ENCODE results near the gene MKRN2OS. TPM values are rescaled to one million over a fixed set of nuclear protein-coding genes. Genes with fewer than 3 reads are reported as not detected.
"Not testable (repeated sequence)": the region's sequence is repeated elsewhere in the genome, so short reads cannot be mapped to it uniquely, and the experiment has no call there.

Gene MKRN2OS
- polyA plus RNA-seq, 3 donors, result 0.96 to 1.4 (median 1.0) TPM

DNA sequence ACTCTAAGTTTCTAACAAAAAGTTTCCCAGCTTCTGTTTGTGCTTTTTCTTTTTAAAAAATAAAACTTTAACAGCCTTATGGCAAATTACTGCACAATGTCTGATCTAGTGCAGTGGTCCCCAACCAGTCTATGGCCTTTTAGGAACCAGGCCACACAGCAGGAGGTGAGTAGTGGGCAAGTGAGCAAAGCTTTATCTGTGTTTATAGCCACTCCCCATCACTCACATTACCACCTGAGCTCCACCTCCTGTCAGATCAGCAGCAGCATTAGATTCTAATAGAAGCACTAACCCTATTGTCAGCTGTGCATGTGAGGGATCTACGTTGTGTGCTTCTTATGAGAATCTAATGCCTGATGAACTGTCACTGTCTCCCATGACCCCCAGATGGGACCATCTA, 17.2 kb upstream of the MKRN2OS start:
- DNase-seq (ENCODE audit: low read depth in 3 of 3, low spot score in 2 of 3), result no peak

DNA sequence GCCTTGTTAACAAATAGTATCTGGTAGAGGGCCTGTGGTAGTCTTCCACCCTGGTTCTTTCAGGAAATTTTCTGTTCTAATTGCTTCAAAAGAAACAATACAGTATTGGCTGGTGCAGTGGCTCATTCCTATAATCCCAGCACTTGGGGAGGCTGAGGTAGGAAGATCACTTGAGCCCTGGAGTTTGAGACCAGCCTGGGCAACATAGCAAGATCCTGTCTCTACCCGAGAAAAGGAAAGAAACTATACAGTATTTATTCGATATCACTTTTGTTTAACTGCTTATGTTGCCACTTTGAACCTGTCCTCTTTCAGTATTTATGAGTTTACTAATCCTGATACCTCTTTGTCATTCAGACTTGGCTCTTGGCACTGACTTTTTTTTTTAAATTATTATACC, 16.1 kb upstream of the MKRN2OS start:
- DNase-seq (ENCODE audit: low read depth in 3 of 3, low spot score in 2 of 3), result no peak

DNA sequence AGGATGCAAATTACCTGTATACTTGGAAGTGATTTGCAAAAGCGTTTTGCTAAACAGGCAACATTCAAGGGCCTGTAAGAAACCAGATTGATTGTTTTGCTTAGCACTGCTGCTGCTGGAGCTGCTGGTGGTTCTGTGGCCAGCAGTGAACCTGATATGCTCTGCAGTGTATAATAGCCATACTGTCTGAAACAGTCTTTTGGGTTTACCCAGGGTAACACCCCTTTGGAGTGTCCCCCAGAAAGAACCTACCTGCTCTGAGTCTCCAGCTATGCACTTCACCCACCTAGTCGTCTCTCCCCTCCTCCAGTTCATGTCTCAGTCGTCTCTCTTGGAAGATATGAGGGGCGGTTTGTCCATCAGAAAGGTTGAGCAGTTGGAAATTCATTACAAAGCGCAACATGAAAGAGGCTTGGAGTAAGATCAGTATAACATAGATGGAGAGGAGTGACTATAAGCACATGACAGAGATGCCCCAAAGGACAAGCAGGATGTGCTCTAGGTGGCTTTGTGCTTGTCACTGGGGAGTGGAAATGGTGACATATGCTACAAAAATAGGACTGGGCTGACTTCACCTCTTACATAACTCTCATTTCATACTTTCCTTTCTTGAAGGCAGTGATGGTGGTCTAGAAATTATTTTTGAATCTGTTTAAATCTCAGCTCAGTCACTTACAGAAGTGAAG, 15.3 kb upstream of the MKRN2OS start:
- no peak for DNase-seq (ENCODE audit: low read depth in 3 of 3, low spot score in 2 of 3)

DNA sequence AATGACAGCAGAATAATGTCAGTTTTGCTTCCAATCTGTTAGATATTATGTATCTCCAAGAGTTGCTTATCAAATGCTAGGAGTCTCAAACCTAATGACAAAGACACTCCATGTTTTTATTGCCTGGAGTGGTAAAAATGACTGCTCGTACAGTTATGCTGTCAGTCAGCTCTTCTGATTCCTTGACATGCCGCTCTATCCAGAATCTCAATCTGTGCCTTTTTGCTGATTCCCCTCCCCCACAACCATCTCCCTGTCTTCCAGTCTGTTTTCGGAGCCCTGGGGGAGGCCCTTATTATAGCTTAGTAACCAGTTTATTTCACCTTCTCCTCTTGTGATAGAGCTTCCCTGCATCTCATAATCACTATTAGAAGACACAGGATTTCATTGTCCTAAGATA, 14.2 kb upstream of the MKRN2OS start:
- DNase-seq (ENCODE audit: low read depth in 3 of 3, low spot score in 2 of 3), result no peak

DNA sequence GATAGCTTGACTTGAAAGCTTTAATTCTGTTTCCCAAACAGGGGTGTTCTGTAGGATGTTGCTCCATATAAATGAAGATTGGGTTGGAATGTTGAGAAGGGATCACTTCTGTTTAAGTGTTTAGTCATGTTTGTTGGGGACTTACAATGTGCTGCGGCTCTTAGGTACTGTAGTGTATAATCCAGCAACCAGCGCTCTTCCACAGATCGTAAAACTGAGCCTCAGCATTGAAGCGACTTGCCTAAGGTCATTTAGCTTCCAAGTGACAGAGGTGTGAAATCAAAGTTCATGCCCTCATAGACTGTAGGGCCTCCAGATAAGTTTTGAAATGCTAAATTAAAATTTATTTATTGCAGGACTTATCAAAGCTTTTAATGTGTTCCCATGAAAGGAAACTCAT, 13.4 kb upstream of the MKRN2OS start:
- no peak for DNase-seq (ENCODE audit: low read depth in 3 of 3, low spot score in 2 of 3)

DNA sequence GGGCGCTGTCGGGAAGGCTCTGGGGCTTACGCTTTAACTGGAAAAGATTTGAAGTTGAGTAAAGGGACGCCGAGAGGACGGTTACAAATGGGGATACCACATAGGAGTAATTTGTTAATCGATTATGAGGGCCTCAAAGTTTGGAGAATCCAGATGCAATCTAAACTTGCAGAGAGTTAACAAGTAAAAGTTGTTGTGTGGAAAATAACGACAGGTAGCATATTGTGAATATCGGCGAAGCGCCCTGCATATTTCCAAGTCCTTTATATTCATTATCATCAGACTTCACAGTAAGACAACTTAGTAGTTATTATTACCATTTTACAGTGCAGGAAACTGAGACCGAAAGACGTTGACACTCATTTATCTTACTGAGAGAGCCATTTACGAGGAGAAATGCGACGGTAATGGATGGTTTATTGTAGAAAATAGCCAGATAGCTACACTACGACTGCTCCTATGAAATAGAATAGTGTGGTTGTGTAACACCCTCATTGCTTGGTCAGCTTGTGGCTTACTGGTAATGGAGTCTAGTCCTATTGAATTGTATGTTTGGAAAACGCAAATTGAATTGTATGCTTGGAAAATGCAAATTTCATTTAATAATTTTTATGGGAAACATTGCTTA, 12.3 kb upstream of the MKRN2OS start:
- no peak for DNase-seq (ENCODE audit: low read depth in 3 of 3, low spot score in 2 of 3)

DNA sequence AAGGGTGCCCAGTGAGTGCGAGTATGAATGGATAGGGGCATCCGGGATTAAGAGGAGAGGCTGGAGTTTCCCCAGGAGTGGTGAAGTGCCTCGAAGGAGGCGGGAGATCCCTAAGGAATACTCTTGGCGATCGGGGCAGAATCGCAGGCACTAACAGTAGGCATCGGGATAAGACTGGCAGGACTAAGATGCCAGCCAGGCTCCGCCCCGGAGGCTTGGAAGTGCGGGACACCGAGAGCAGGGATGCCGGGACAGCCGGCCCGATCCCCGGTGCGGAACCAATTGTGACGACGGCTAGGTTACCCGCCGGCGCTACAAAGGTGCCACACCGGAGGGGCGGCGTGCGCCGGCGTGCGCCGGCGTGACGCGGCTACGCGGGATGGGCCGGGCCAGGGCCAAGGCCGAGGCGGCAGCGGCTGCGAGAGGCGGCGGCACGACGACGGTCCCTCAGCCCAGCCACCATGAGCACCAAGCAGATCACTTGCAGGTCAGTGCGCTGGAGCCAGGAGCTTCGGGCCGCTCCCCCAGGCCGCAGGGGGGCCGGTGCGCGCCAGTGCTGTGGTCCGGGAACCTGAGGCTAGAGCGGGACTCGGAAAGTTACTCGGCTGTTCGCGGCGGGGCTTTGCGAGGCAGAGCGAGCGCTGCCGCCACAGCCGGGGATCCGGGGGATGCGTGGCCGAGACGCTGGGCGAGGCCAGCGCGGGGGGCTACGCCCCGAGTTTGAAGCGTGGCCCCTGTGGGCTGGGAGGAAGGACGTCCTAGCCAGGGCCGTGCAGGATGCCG, 11.6 kb upstream of the MKRN2OS start, which contains the start of gene MKRN2:
Gene MKRN2, plus strand, starts transcription at position 398 of the 783 bp plus-strand sequence. Its CDS starts 64 bp downstream, at position 462.
- DNase-seq (ENCODE audit: low read depth in 3 of 3, low spot score in 2 of 3), result peak; percentile 78 to 82 (median 81)

DNA sequence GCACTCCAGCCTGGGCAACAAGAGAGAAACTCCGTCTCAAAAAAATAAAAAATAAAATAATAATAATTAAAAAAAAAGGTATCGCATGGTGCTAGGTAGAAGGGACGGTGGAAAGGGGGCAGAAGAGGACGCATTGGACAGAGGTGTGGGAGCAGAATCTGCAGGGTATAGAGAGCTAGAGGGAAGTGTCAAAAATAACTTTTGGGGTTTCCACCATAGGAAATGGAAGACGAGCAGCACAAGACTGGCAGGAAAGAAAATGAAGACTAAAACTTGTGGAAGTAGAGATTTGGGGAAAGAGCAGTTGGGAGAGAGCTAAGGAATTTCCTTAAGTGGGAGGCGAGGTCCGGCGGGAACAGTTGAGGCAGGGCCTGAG, 11.0 kb upstream of the MKRN2OS start:
- DNase-seq (ENCODE audit: low read depth in 3 of 3, low spot score in 2 of 3), result no peak

DNA sequence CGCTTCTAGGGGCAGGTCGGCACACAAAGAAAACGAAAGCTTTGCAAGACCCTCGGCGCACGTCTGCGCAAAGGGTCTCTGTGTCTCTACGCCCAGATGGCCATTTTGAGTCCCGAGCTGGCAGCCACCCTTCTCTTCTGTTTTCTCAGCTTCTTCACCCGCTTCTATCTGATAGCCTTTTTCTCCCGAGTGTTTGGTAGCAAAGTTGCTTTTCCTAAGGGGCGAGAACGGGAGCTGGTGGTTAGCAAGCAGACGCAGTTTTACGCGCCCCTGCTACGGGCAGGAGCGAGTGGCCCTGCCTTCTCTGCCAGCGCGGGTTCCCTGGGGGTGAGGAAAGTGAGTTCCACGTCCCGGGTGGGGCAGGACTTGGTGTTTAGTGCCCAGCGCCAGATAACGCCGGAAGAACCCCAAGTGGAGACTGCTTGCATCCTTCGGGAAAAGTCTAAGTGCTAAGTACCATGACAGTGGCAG, 8.7 kb upstream of the MKRN2OS start:
- DNase-seq (ENCODE audit: low read depth in 3 of 3, low spot score in 2 of 3), result peak in 1 of 3 donors; percentile 38

DNA sequence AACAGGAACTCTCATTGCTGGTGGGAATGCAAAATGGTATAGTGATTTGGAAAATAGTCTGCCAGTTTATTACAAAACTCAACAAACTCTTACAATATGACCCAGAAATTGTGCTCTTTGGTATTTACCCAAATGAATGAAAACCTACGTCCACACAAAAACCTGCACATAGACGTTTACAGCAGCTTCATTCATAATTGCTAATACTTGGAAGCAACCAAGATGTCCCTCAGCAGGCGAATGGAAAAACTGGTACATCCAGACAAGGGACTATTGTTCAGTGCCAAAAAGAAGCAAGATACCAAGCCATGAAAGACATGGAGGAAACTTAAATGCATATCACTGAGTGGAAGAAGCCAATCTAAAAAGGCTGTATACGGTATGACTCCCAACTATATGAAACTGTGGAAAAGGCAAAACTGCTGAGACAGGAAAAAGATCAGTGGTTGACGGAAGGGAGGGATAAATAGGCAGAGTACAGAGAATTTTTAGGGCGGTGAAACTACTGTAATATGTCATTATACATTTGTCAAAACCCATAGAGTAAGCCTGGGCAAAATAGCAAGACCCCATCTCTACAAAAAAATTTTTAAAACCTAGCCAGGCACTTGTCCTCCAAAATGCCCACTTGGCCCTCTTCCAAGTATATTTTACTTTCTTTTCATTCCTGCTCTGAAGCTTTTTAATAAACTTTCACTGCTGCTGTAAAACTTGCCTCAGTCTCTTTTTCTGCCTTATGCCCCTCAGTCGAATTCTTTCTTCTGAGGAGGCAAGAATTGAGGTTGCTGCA, 4.9 kb upstream of the MKRN2OS start:
- DNase-seq (ENCODE audit: low read depth in 3 of 3, low spot score in 2 of 3), result no peak

DNA sequence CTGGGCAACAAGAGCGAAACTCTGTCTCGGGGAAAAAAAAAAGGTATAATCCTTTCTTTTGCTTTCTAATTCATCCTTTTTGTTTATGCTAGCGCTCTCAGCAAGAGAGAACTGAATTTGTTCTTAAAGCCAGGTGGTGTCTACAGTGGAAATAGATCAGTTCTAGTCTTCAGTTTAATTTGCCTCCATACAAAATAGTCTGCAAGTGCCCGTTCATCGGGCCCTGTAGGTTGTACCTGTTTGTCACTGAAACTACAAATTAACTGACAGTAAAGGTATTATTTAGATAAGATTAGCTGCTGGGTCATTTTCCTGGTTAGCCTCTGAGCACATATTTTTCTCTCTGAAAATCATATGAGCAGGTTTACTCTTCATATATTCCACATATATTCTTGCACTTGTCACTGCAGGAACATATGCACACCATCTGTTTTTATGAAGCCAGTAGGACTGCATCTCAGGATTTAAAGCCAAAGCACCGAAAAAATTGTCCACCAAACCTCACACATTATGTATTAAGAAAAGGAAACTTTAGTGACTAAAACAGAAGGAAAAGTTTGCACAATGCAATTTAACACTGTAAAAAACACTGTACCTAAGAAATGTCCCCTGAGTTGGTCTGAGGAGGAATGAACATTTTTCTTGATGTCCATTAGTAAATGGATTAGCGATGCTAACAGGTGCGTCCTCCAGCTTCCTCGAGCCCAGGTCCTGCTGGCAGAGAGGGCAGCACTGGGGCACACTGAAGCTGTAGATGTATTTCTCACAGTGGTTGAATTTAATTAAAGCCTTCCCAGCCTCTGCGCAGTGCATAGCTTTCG, 437 bp downstream of the MKRN2OS start:
- DNase-seq (ENCODE audit: low read depth in 3 of 3, low spot score in 2 of 3), result no peak

DNA sequence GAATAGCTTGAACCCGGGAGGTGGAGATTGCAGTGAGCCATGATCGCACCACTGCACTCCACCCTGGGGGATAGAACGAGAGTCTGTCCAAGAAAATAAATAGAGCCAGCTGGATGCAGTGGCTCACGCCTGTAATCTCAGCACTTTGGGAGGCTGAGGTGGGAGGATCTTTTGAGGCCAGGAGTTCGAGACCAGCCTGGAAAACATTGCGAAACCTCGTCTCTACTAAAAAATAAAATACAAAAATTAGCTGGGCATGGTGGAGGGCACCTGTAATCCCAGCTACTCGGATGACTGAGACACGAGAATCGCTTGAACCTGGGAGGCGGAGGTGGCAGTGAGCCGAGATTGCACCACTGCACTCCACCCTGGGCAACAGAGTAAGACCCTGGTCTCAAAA, 1.8 kb downstream of the MKRN2OS start:
- DNase-seq (ENCODE audit: low read depth in 3 of 3, low spot score in 2 of 3), result not testable (repeated sequence)

DNA sequence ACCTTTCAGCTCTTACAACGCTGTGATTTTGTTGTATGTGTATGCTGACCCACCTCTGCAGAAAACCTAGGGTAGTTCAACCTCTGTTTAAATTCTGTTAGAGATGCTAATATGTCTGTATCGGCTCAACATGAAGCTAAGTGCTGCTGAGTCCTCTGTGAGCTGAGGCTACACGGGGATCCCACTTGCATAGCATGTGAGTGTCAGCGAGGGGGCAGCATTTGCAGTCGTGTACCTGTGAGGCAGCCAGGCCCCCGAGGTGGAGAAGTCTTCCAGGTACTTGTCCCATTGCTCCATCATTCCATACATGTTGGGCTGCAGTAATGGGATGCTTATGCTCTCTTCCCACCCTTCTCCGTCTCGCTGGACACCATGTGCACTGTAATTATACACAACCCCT, 3.7 kb downstream of the MKRN2OS start:
- no peak for DNase-seq (ENCODE audit: low read depth in 3 of 3, low spot score in 2 of 3)

DNA sequence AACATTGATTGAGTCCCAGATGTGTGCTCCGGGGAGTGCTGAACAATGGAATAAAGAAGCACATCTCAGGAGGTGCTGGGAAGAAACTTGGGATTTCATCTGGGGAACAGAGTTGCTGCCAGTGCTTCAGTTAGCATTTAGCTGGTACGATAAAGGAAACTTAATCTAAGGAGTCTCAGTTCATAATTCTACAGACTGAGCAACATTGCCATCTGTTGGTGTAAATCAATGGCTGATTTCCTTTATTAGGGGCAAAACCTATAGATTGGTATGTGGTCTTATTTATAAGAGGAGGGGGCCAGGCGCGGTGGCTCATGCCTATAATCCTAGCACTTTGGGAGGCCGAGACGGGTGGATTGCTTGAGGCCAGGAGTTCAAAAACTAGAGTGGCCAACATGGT, 8.9 kb downstream of the MKRN2OS start:
- DNase-seq (ENCODE audit: low read depth in 3 of 3, low spot score in 2 of 3), result no peak

DNA sequence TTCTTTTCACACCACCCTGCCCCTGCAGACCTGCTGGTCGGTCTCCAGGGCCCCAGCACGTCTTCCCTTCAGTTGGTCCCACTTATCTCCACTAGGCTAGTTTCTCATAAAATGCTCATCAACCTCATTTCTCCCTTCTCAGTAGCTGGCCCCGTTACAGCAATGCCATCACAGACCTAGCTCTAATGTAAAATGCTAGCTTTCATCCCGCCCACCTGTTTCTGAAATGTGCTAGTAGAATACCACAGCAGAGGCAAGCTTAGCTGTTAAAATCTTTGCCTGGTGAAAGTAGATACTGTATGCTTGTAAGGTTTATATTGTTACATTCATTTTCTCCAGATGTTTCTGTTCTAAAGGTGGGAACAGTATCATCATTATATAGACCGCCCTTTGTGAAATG, 13.1 kb downstream of the MKRN2OS start:
- no peak for DNase-seq (ENCODE audit: low read depth in 3 of 3, low spot score in 2 of 3)

DNA sequence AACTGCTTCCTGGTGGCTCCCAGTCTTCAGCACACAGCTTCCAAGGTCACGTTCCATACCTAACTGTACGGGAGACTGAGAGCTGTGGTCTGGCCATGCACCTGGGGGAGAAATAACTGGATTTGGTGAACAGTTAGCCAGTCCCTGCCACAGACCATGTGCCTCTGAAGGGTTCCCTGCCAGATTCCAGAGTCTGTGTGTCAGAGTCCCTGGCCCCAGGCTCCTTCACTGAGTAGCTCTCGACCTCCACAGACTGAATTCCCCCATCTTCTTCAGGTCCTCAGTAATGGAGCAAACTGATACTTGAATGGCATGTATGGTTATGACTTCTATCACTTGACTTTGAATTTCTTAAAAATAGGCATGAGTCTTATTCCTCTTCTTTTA, 17.5 kb downstream of the MKRN2OS start:
- no peak for DNase-seq (ENCODE audit: low read depth in 3 of 3, low spot score in 2 of 3)

DNA sequence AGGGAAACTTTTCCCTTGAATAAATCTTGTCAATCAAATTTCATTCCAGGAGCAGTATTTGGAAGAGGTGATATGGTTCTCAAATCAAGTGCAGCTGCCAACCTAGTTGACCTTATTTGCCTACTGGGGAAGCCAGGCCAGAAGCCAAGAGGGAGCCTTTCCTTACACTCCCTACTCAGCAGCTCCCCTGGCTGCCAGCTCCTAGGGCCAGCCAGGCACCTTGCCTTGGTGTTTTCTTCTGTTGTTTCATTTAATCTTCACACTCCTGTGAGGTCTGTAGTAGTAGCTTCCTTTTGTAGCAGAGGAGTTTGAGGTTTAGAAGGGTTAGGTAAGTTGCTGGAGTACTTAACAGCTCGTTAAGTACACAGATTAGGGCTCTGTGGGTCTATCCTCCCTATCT, 22.6 kb downstream of the MKRN2OS start:
- no peak for DNase-seq (ENCODE audit: low read depth in 3 of 3, low spot score in 2 of 3)

DNA sequence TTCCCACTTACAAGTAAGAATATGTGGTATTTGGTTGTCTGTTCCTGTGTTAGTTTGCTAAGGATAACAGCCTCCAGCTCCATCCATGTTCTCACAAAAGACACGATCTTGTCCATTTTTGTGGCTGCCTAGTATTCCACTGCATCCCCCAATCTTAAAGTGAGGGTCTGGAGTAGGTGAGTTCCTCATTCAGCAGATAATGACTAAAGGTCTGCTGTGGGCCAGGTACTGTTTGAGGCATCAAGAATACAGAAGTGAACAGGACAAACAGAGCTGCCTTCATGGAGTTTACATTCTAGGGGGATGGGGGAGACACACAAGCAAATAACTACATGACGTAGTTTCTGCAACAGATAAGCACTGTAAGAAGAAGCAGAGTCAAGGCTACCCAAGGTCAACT, 24.3 kb downstream of the MKRN2OS start:
- DNase-seq (ENCODE audit: low read depth in 3 of 3, low spot score in 2 of 3), result no peak

DNA sequence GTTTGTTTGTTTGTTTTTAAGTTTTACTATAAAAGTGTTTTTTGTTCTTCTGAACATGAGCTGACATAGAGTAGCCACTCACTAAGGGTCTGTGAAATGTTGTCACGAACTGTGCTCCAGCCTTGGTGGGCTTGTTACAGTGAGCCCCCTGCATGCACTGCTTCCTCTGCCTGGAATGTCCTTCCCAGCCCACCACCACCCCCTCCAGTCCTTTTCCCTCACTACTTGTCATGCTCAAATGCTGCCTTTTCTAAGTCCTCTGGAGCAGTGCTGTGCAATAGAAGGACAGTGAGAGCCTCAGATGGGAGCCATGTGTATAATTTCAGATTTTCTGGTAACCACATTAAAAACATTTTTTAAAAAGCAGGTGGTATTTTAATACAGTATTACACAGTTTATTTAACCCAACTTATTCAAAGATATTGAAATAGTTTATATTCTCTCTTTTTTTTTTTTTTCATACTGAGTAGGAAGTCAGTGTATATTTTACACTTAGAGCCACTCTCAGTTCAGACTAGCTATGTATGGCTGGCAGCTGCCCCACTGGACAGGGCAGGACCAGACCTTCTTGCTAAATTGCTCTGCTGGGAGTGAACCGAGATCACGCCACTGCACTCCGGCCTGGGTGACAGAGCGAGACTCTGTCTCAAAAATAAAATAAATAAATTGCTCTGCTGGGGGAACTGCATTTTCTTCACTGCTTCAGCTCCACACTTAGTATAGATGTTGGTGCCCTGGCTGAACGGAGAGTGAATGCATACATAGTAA, 26.9 kb downstream of the MKRN2OS start:
- no peak for DNase-seq (ENCODE audit: low read depth in 3 of 3, low spot score in 2 of 3)
